ENCODE measurements around the gene TWF1. TPM values are rescaled to one million over a fixed set of nuclear protein-coding genes. Genes with fewer than 3 reads are reported as not detected.

The TWF1 gene
- total RNA-seq, 1 donor from 2014 or later, result 52.1 TPM

DNA sequence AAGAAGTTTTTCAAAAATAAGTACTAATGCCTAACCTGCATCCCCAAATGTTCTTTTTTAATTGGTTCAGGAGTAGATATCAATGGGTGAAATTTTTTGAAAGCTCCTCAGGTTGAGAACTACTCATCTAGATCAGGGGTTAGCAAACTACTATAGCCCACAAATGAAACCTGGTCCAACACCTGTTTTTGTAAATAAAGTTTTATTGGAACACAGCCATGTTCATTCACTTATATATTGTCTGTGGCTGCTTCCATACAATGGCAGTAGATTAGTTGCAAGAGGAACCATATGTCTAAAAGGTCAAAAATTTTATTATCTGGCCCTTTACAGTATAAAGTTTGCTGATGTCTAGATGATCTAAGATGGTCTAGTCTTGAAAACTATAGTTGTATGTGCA is 61.3 kb downstream of the TWF1 start:
- H3K4me3 ChIP-seq, result no peak overlapping the region
- H3K9me3 ChIP-seq, result no peaks in the 10 kb centered on the region
- no peaks in the 10 kb centered on the region for H3K4me1 ChIP-seq
- no peak overlapping the region for H3K27ac ChIP-seq
- ATAC-seq, result no peak
- no peak for DNase-seq
- TF ChIP-seq, protein P1, sequence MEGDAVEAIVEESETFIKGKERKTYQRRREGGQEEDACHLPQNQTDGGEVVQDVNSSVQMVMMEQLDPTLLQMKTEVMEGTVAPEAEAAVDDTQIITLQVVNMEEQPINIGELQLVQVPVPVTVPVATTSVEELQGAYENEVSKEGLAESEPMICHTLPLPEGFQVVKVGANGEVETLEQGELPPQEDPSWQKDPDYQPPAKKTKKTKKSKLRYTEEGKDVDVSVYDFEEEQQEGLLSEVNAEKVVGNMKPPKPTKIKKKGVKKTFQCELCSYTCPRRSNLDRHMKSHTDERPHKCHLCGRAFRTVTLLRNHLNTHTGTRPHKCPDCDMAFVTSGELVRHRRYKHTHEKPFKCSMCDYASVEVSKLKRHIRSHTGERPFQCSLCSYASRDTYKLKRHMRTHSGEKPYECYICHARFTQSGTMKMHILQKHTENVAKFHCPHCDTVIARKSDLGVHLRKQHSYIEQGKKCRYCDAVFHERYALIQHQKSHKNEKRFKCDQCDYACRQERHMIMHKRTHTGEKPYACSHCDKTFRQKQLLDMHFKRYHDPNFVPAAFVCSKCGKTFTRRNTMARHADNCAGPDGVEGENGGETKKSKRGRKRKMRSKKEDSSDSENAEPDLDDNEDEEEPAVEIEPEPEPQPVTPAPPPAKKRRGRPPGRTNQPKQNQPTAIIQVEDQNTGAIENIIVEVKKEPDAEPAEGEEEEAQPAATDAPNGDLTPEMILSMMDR (IDR thresholded peaks at IDR 0.05), result no peak
- H3K27me3 ChIP-seq, result no peaks in the 10 kb centered on the region
- intact Hi-C loops (cut with DNase I), result no loop called here
- peaks cover 34% of the 10 kb centered on the region for H3K36me3 ChIP-seq

Other genes with a start within 250 kb of the TWF1 start
- gene PUS7L, start 47.5 kb downstream of the TWF1 start, total RNA-seq, result 11.7 TPM
- 18.4 TPM for gene IRAK4, start 47.4 kb downstream of the TWF1 start, total RNA-seq
- gene TMEM117, start 29.8 kb upstream of the TWF1 start, total RNA-seq, result 4.6 TPM